Measurements from ENCODE around the gene SARDH.

Gene SARDH

GRCh38 chr9:133633681-133634080, 104.5 kb downstream of the SARDH start:
- Histone ChIP-seq H3K9me2 (replicated peaks; ENCODE audit: control insufficient read depth, low read length) (no peaks in the 10 kb centered on the region), H3K27ac (ENCODE audit: low read depth, low read length) (no peak overlapping the region)

DNA sequence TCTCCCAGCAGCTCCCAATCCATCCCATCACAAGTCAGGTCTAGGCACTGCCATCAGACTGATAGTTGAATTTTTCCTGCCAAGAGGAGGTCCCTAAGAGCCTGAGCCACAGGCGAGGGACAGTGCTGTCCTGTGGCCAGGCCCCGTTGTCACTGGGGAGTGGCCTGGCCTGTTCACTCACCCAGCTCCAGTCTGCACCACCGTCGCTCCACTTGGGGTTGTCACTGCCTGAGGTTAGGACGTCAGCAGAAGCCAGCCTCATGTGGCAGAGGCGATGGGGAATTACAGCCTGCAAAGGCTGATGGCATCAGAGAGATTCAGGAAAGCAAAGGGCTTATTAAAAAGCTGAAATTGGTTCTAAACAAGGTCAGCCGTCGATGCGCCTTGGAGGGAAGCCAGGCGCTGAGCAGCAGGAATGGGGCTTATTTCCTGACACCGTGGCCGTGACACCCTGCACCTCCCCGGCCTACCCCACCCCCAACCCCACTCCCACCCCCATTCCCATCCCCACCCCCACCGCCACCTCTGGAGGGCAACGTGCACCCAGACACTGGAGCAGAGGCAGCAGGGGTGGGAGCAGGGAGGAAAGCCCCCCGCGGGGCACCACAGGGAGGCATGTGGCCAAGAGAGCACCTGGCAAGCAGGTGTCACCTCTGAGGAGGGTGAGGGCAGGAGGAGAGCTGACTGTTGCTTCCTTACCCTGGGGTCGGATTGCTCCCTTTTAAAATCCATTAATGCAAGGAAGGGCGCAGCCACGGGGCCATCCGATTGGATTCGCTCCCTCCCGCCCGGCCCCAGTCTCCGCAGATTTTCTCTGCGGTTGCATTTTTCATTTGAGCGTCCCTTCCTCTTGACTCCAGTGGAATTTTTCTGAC, 105.1 kb downstream of the SARDH start:
- Histone ChIP-seq H3K79me2 (ENCODE audit: control insufficient read depth, low read length) (no peaks in the 10 kb centered on the region), H3K9me2 (replicated peaks; ENCODE audit: control insufficient read depth, low read length) (no peaks in the 10 kb centered on the region), H3K36me3 (ENCODE audit: control insufficient read depth, low read length) (no peaks in the 10 kb centered on the region), H3K27me3 (ENCODE audit: control insufficient read depth, low read length) (no peaks in the 10 kb centered on the region; the same call in 1 of the 2 replicates), H3K4me2 (ENCODE audit: low read length) (no peak overlapping the region), H3K4me1 (ENCODE audit: control insufficient read depth, low read length) (no peaks in the 10 kb centered on the region), H3F3A (ENCODE audit: control insufficient read depth, insufficient read depth) (no peaks in the 10 kb centered on the region), H4K20me1 (ENCODE audit: control insufficient read depth, insufficient read depth, low read depth, low read length) (no peaks in the 10 kb centered on the region), H3K27ac (ENCODE audit: low read depth, low read length) (no peak overlapping the region), H3K4me3 (ENCODE audit: low read length) (no peak overlapping the region), H3K9me3 (ENCODE audit: control insufficient read depth, insufficient read depth, low read length) (no peaks in the 10 kb centered on the region)
- TF ChIP-seq EZH2phosphoT487 (IDR thresholded peaks at IDR 0.05; ENCODE audit: borderline replicate concordance, low read length) (no peak), CTCF (IDR thresholded peaks at IDR 0.05; ENCODE audit: low read depth, low read length, poor library complexity, severe bottlenecking) (no peak)

More at GRCh38 chr9:133633681-133634080, 104.5 kb downstream of the SARDH start:
- TF ChIP-seq EZH2phosphoT487 (IDR thresholded peaks at IDR 0.05; ENCODE audit: borderline replicate concordance, low read length) = no peak
- no peak for TF ChIP-seq CTCF (IDR thresholded peaks at IDR 0.05; ENCODE audit: low read depth, low read length, poor library complexity, severe bottlenecking)
- no peaks in the 10 kb centered on the region for H3K36me3 ChIP-seq (ENCODE audit: control insufficient read depth, low read length)
- H3K9me3 ChIP-seq (ENCODE audit: control insufficient read depth, insufficient read depth, low read length) = no peaks in the 10 kb centered on the region
- no peaks in the 10 kb centered on the region for H3K4me1 ChIP-seq (ENCODE audit: control insufficient read depth, low read length)
- no peaks in the 10 kb centered on the region for H3K79me2 ChIP-seq (ENCODE audit: control insufficient read depth, low read length)
- H3K4me3 ChIP-seq (ENCODE audit: low read length) = no peak overlapping the region
- no peaks in the 10 kb centered on the region for H4K20me1 ChIP-seq (ENCODE audit: control insufficient read depth, insufficient read depth, low read depth, low read length)
- H3K4me2 ChIP-seq (ENCODE audit: low read length) = no peak overlapping the region
- no peaks in the 10 kb centered on the region; the same call in 1 of the 2 replicates for H3K27me3 ChIP-seq (ENCODE audit: control insufficient read depth, low read length)
- H3F3A ChIP-seq (ENCODE audit: control insufficient read depth, insufficient read depth) = no peaks in the 10 kb centered on the region

DNA sequence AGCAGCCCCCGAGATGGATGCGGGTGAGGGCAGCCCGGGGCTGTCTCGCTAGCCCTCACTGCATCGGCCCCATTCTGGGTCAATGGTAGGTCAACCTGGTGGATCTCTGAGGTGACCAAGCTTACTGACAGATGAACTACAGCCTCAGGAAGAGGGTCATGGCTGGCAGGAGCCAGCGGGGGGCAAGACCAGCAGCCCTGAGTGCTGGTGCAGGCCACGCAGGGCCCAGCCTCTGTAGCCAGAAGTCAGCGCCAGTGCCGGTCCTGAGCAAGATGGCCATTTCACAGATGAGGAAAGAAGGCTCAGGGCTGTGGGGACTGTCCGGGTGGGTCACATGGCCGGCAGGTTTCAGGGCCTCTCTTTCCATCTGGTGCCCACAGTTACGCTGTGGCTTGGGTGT, 107.0 kb downstream of the SARDH start:
- Histone ChIP-seq H3K9me3 (ENCODE audit: control insufficient read depth, insufficient read depth, low read length) (no peaks in the 10 kb centered on the region), H3K4me3 (ENCODE audit: low read length) (no peak overlapping the region), H3K27ac (ENCODE audit: low read depth, low read length) (no peak overlapping the region), H3F3A (ENCODE audit: control insufficient read depth, insufficient read depth) (no peaks in the 10 kb centered on the region), H3K79me2 (ENCODE audit: control insufficient read depth, low read length) (no peaks in the 10 kb centered on the region), H3K36me3 (ENCODE audit: control insufficient read depth, low read length) (no peaks in the 10 kb centered on the region), H4K20me1 (ENCODE audit: control insufficient read depth, insufficient read depth, low read depth, low read length) (no peaks in the 10 kb centered on the region), H3K9me2 (replicated peaks; ENCODE audit: control insufficient read depth, low read length) (no peaks in the 10 kb centered on the region), H3K4me1 (ENCODE audit: control insufficient read depth, low read length) (no peaks in the 10 kb centered on the region), H3K4me2 (ENCODE audit: low read length) (no peak overlapping the region), H3K27me3 (ENCODE audit: control insufficient read depth, low read length) (no peaks in the 10 kb centered on the region; the same call in 1 of the 2 replicates)
- TF ChIP-seq EZH2phosphoT487 (IDR thresholded peaks at IDR 0.05; ENCODE audit: borderline replicate concordance, low read length) = no peak
- no peak for TF ChIP-seq CTCF (IDR thresholded peaks at IDR 0.05; ENCODE audit: low read depth, low read length, poor library complexity, severe bottlenecking)
